Kidney epithelial cell (primary cell): ENCODE data around the gene SMOC1. TPM values are rescaled to one million over a fixed set of nuclear protein-coding genes. Genes with fewer than 3 reads are reported as not detected.

Source experiments
- DNase-seq: peaks from one replicate; pipeline ENCODE4 v3.0.0-alpha.2; 2010; ENCODE audit warnings: low read depth
- H3K27me3 ChIP-seq: 2 replicates; pipeline ENCODE4 v1.6.0; 2011; ENCODE audit warnings: low read length; ENCODE audit not compliant: control insufficient read depth, insufficient read depth
- H3K36me3 ChIP-seq: 2 replicates; pipeline ENCODE4 v1.5.1; 2011; ENCODE audit warnings: low read length; ENCODE audit not compliant: control insufficient read depth, insufficient read depth
- H3K4me3 ChIP-seq: 2 replicates; pipeline ENCODE4 v1.5.1; 2011; ENCODE audit warnings: low read depth, mild to moderate bottlenecking, control low read depth, low read length
- total RNA-seq: library from RNA; depleted of rRNA; stranded (reverse); fragments of >200 nt; gene quantifications from 2 replicates; pipeline ENCODE4 v1.2.3, GENCODE V29; 2015
- TF ChIP-seq, protein P1 (sequence below): IDR thresholded peaks from 2 replicates; pipeline ENCODE4 v1.5.1; 2011; ENCODE audit warnings: mild to moderate bottlenecking, moderate library complexity, low read length, control low read depth, inconsistent platforms; ENCODE audit not compliant: insufficient read depth, poor library complexity, severe bottlenecking

SMOC1 gene
- total RNA-seq, 1 donor from 2014 or later = 2.7 TPM

GRCh38 chr14:69985463-69985862, 106.2 kb downstream of the SMOC1 start:
- no peak overlapping the region for H3K4me3 ChIP-seq
- H3K36me3 ChIP-seq = no peaks in the 10 kb centered on the region
- TF ChIP-seq, protein P1, sequence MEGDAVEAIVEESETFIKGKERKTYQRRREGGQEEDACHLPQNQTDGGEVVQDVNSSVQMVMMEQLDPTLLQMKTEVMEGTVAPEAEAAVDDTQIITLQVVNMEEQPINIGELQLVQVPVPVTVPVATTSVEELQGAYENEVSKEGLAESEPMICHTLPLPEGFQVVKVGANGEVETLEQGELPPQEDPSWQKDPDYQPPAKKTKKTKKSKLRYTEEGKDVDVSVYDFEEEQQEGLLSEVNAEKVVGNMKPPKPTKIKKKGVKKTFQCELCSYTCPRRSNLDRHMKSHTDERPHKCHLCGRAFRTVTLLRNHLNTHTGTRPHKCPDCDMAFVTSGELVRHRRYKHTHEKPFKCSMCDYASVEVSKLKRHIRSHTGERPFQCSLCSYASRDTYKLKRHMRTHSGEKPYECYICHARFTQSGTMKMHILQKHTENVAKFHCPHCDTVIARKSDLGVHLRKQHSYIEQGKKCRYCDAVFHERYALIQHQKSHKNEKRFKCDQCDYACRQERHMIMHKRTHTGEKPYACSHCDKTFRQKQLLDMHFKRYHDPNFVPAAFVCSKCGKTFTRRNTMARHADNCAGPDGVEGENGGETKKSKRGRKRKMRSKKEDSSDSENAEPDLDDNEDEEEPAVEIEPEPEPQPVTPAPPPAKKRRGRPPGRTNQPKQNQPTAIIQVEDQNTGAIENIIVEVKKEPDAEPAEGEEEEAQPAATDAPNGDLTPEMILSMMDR = no peak
- DNase-seq = no peak
- H3K27me3 ChIP-seq = no peaks in the 10 kb centered on the region

GRCh38 chr14:69986336-69986735, 107.1 kb downstream of the SMOC1 start:
- H3K27me3 ChIP-seq = no peaks in the 10 kb centered on the region
- no peaks in the 10 kb centered on the region for H3K36me3 ChIP-seq
- TF ChIP-seq, protein P1 = no peak
- H3K4me3 ChIP-seq = no peak overlapping the region
- no peak for DNase-seq

- no peak for DNase-seq
- Histone ChIP-seq H3K36me3 (no peaks in the 10 kb centered on the region), H3K27me3 (no peaks in the 10 kb centered on the region), H3K4me3 (no peak overlapping the region)
- TF ChIP-seq, protein P1 = no peak
Measured at GRCh38 chr14:69987406-69988121, 108.3 kb downstream of the SMOC1 start.

DNA sequence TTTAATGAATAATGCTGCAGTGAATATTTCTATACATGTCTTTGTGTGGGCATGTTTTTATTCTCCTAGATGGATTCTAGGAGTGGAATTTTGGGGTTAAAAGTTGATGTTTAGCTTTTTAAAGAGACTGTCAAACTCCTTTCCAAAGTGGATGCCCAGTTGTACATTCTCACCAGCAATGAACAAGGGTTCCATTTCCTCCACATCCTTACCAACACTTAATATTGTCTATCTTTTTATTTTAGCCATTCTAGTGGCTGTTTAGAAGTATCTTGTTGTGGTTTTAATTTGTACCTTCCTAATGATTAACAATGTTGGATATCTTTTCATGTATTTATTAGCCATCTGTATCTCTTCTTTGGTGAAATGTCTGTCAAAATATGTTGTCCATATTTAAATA, 109.8 kb downstream of the SMOC1 start:
- Histone ChIP-seq H3K36me3 (no peaks in the 10 kb centered on the region), H3K27me3 (no peaks in the 10 kb centered on the region), H3K4me3 (no peak overlapping the region)
- no peak for DNase-seq
- TF ChIP-seq, protein P1 = no peak

- Histone ChIP-seq H3K4me3 (no peak overlapping the region), H3K36me3 (no peaks in the 10 kb centered on the region), H3K27me3 (no peaks in the 10 kb centered on the region)
- TF ChIP-seq, protein P1 = no peak
- DNase-seq = no peak
Measured at GRCh38 chr14:69989622-69990021, 110.4 kb downstream of the SMOC1 start.

GRCh38 chr14:69990323-69990722, 111.1 kb downstream of the SMOC1 start:
- H3K36me3 ChIP-seq = no peaks in the 10 kb centered on the region
- H3K4me3 ChIP-seq = no peak overlapping the region
- DNase-seq = no peak
- TF ChIP-seq, protein P1 = no peak
- no peaks in the 10 kb centered on the region for H3K27me3 ChIP-seq
